Activated T-cell treated with anti-CD3 and anti-CD28 coated beads, Interleukin-2, amount 50 U/mL, for 48 hours (primary cell): ENCODE measurements around the gene PARN.
"Not testable (repeated sequence)": the region's sequence is repeated elsewhere in the genome, so short reads cannot be mapped to it uniquely, and the experiment has no call there.

ENCODE experiments used
- DNase-seq, 2 experiments: peaks; one replicate each; pipeline ENCODE4 v3.0.0-alpha.2; 2020

PARN gene

GRCh38 chr16:14572535-14572934 lies 57.5 kb downstream of the PARN start:
- DNase-seq = no peak

GRCh38 chr16:14569213-14569612 lies 60.8 kb downstream of the PARN start:
- no peak for DNase-seq

- DNase-seq = no peak
Measured at GRCh38 chr16:14566599-14566998, 63.5 kb downstream of the PARN start.

- DNase-seq = no peak
Measured at GRCh38 chr16:14565688-14566025, 64.4 kb downstream of the PARN start.

GRCh38 chr16:14564861-14565687 lies 65.0 kb downstream of the PARN start:
- no peak for DNase-seq

- no peak for DNase-seq
Measured at GRCh38 chr16:14564323-14564722, 65.7 kb downstream of the PARN start.

- DNase-seq = no peak
Measured at GRCh38 chr16:14562691-14563491, 67.2 kb downstream of the PARN start.

- no peak for DNase-seq
Measured at GRCh38 chr16:14560523-14560922, 69.5 kb downstream of the PARN start.

- DNase-seq = no peak
Measured at GRCh38 chr16:14559809-14560241, 70.2 kb downstream of the PARN start.

GRCh38 chr16:14553447-14553846 lies 76.6 kb downstream of the PARN start:
- no peak for DNase-seq

- no peak for DNase-seq
Measured at GRCh38 chr16:14549789-14550153, 80.3 kb downstream of the PARN start.

GRCh38 chr16:14548933-14549788 lies 80.9 kb downstream of the PARN start:
- DNase-seq = no peak

GRCh38 chr16:14545346-14545884 lies 84.6 kb downstream of the PARN start:
- no peak for DNase-seq

GRCh38 chr16:14544846-14545245 lies 85.2 kb downstream of the PARN start:
- not testable (repeated sequence) for DNase-seq

- DNase-seq = no peak
Measured at GRCh38 chr16:14539631-14540030, 90.4 kb downstream of the PARN start.

GRCh38 chr16:14539156-14539555 lies 90.9 kb downstream of the PARN start:
- DNase-seq = no peak

GRCh38 chr16:14538604-14539003 lies 91.5 kb downstream of the PARN start:
- DNase-seq = no peak

- DNase-seq = no peak
Measured at GRCh38 chr16:14531613-14532012, 98.4 kb downstream of the PARN start.

GRCh38 chr16:14531101-14531500 lies 99.0 kb downstream of the PARN start:
- DNase-seq = no peak

- DNase-seq = no peak
Measured at GRCh38 chr16:14530046-14530445, 100.0 kb downstream of the PARN start.

- peak; percentile 60 to 63 for DNase-seq
Measured at GRCh38 chr16:14529010-14529669, 100.9 kb downstream of the PARN start.

- DNase-seq = no peak
Measured at GRCh38 chr16:14528306-14528705, 101.8 kb downstream of the PARN start.
